HepG2 (cell line): ENCODE measurements around the gene RSL1D1. TPM values are rescaled to one million over a fixed set of nuclear protein-coding genes. Genes with fewer than 3 reads are reported as not detected.

Source experiments
- CHD4 ChIP-seq: fragments of 200-600 bp; sonication (generic); IDR thresholded peaks from 2 replicates; pipeline ENCODE4 v1.7.0; 2017; ENCODE audit warnings: mild to moderate bottlenecking, low read length, borderline replicate concordance
- KLF12 ChIP-seq: sonication (generic); formaldehyde crosslinking; IDR thresholded peaks from 2 replicates; pipeline ENCODE4 v1.4.0; 2020; ENCODE audit warnings: missing genetic modification reagents, borderline replicate concordance
- NCOR1 ChIP-seq: fragments of 200-600 bp; sonication (generic); IDR thresholded peaks from 2 replicates; pipeline ENCODE4 v1.7.0; 2017; ENCODE audit warnings: antibody characterized with exemption, low read length, borderline replicate concordance
- RBM22 ChIP-seq: fragments of 200-400 bp; formaldehyde crosslinking; optimal IDR thresholded peaks from 2 replicates; pipeline ENCODE3; 2017; ENCODE audit warnings: mild to moderate bottlenecking, low read length, moderate library complexity
- RCOR2 ChIP-seq: IDR thresholded peaks from 2 replicates; pipeline ENCODE4 v1.6.1; 2016; ENCODE audit warnings: missing biosample characterization, missing genetic modification reagents
- YY1 ChIP-seq: IDR thresholded peaks from 2 replicates; pipeline ENCODE4 v1.6.1; 2011; ENCODE audit warnings: low read length, low read depth, moderate library complexity, mild to moderate bottlenecking; ENCODE audit not compliant: insufficient read depth, insufficient replicate concordance
- ZBTB26 ChIP-seq: IDR thresholded peaks from 2 replicates; pipeline ENCODE4 v1.6.1; 2016; ENCODE audit warnings: missing compliant biosample characterization, missing genetic modification reagents, borderline replicate concordance
- ZBTB7A ChIP-seq: sonication (generic); formaldehyde crosslinking; IDR thresholded peaks from 2 replicates; pipeline ENCODE4 v1.8.0; 2022; ENCODE audit warnings: mild to moderate bottlenecking, missing genetic modification reagents
- ZNF280D ChIP-seq: sonication (generic); formaldehyde crosslinking; IDR thresholded peaks from 2 replicates; pipeline ENCODE4 v1.5.1; 2020; ENCODE audit warnings: mild to moderate bottlenecking, missing genetic modification reagents
- ZNF382 ChIP-seq: sonication (generic); formaldehyde crosslinking; IDR thresholded peaks from 2 replicates; pipeline ENCODE4 v1.5.0; 2020; ENCODE audit warnings: missing genetic modification reagents, mild to moderate bottlenecking, borderline replicate concordance
- ZNF407 ChIP-seq: sonication (generic); formaldehyde crosslinking; IDR thresholded peaks from one replicate; pipeline ENCODE4 v1.5.1; 2020; ENCODE audit warnings: mild to moderate bottlenecking, missing genetic modification reagents; ENCODE audit errors: not compliant biosample characterization
- ZNF569 ChIP-seq: sonication (generic); formaldehyde crosslinking; IDR thresholded peaks from 2 replicates; pipeline ENCODE4 v1.5.0; 2020; ENCODE audit warnings: mild to moderate bottlenecking, missing genetic modification reagents, moderate library complexity, borderline replicate concordance
- polyA plus RNA-seq, 8 experiments: library from polyadenylated mRNA; depleted of rRNA in 3 of 8; stranded (reverse) in 7 of 8; unstranded in 1 of 8; fragments of >200 nt; fragmentation: Illumina TruSeq in 4 of 8; extraction: Trizol in 4 of 8; gene quantifications; 2 replicates each; pipeline versions ENCODE4 v1.2.1 to v1.2.3, GENCODE V29; 2011 to 2016; ENCODE audit warnings: low read depth in 4 of 8, missing spikeins in 1 of 8, mixed read lengths in 1 of 8; ENCODE audit not compliant: insufficient read depth in 1 of 8
- total RNA-seq, 5 experiments: library from RNA; depleted of rRNA; stranded (reverse); fragments of >200 nt; fragmentation: Illumina TruSeq; extraction: Trizol; gene quantifications; 2 replicates each; pipeline ENCODE4 v1.2.3, GENCODE V29; 2016; ENCODE audit warnings: low read depth in 1 of 5
- TF ChIP-seq, protein P1 (sequence below): sonication (generic); formaldehyde crosslinking; IDR thresholded peaks from 2 replicates; pipeline ENCODE4 v1.5.0; 2020; ENCODE audit warnings: mild to moderate bottlenecking, missing genetic modification reagents

RSL1D1 gene
- total and polyA plus RNA-seq, 2 of the 13 experiments (the other 11 are each of a cell fraction or from before 2014, with no cell fraction given) = 187 to 343 TPM

DNA sequence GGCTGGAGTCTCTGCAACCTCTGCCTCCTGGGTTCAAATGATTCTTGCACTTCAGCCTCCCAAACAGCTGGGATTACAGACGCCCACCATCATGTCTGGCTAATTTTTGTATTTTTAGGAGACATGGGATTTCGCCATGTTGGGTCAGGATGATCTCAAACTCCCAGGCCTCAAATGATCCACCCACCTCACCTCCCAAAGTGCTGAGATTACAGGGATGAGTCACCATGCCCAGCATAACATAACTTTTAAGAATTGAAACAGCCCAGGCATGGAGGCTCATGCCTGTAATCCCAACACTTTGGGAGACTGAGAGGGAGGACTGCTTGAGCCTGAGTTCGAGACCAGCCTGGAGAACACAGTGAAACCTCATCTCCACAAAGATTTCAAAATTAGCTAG is 2.5 kb downstream of the RSL1D1 start (continued):
- TF ChIP-seq, protein P1, sequence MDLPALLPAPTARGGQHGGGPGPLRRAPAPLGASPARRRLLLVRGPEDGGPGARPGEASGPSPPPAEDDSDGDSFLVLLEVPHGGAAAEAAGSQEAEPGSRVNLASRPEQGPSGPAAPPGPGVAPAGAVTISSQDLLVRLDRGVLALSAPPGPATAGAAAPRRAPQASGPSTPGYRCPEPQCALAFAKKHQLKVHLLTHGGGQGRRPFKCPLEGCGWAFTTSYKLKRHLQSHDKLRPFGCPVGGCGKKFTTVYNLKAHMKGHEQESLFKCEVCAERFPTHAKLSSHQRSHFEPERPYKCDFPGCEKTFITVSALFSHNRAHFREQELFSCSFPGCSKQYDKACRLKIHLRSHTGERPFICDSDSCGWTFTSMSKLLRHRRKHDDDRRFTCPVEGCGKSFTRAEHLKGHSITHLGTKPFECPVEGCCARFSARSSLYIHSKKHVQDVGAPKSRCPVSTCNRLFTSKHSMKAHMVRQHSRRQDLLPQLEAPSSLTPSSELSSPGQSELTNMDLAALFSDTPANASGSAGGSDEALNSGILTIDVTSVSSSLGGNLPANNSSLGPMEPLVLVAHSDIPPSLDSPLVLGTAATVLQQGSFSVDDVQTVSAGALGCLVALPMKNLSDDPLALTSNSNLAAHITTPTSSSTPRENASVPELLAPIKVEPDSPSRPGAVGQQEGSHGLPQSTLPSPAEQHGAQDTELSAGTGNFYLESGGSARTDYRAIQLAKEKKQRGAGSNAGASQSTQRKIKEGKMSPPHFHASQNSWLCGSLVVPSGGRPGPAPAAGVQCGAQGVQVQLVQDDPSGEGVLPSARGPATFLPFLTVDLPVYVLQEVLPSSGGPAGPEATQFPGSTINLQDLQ (CRISPR knock-in tag) = no peak
- no peak for TF ChIP-seq RBM22
- no peak for TF ChIP-seq YY1
- no peak for TF ChIP-seq CHD4
- no peak for TF ChIP-seq ZBTB7A
- TF ChIP-seq ZNF569 (CRISPR knock-in tag) = no peak
- peak; percentile 57; the same call in 1 of the 2 replicates for TF ChIP-seq ZNF280D (CRISPR knock-in tag)
- TF ChIP-seq ZNF407 (CRISPR knock-in tag) = no peak
- TF ChIP-seq KLF12 = no peak
- no peak for TF ChIP-seq NCOR1
- TF ChIP-seq ZNF382 = no peak
- no peak for TF ChIP-seq RCOR2 (CRISPR knock-in tag)
- no peak; the same call in 1 of the 2 replicates for TF ChIP-seq ZBTB26 (CRISPR knock-in tag)
